GM18951 (cell line): ENCODE data around the gene MAN1B1.

Source experiments
- POLR2A ChIP-seq: IDR thresholded peaks from 4 replicates; pipeline ENCODE4 v1.6.1; 2011; ENCODE audit warnings: mild to moderate bottlenecking; ENCODE audit not compliant: insufficient read length, insufficient read depth; ENCODE audit errors: extremely low read depth
- in situ Hi-C: fragments of 300-500 bp; cut with MboI; formaldehyde crosslinking; loops from one replicate; pipeline ENCODE4 v1.12.0; 2022; ENCODE audit warnings: low sequenced_read_pairs, mixed read lengths, inconsistent platforms; ENCODE audit not compliant: unreplicated experiment

The MAN1B1 gene

DNA sequence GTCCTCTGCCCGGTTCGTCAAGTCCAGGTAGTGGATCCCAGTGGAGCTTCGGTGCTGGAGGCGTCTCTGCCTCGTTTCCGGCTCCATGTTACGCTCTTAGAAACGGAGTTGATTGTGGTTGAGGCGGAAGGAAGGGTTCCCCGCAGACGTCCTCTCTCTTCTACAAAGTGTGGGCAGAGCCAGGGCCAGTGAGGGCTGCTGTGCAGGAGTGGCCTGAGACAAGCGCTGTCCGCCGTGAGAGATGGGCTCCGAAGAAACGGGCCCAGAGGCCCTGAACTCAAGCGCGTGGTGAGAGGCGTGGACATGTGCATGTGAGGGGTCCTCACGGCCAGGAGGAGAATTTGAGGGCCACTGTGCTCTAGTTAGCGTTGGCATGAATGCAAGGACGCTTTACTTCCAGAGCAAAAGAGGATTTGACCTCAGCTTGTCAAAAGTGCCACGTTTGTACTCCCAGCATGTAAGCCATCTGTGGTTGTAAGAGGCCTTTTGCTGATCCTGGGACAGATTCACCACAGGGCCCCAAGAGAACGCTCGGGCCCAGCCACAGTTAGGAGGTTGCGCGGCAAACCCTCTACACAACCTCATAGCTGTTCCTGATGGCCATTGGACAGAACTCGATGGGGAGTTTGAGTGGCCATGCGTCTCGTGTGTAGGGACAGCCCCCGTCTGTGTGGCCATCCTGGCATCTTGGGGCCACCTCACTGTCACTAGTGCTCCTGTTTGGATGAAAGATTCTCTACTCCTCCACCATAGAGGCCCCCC, 10.2 kb downstream of the MAN1B1 start:
- in situ Hi-C loops, result no loop called here
- no peak for TF ChIP-seq POLR2A

DNA sequence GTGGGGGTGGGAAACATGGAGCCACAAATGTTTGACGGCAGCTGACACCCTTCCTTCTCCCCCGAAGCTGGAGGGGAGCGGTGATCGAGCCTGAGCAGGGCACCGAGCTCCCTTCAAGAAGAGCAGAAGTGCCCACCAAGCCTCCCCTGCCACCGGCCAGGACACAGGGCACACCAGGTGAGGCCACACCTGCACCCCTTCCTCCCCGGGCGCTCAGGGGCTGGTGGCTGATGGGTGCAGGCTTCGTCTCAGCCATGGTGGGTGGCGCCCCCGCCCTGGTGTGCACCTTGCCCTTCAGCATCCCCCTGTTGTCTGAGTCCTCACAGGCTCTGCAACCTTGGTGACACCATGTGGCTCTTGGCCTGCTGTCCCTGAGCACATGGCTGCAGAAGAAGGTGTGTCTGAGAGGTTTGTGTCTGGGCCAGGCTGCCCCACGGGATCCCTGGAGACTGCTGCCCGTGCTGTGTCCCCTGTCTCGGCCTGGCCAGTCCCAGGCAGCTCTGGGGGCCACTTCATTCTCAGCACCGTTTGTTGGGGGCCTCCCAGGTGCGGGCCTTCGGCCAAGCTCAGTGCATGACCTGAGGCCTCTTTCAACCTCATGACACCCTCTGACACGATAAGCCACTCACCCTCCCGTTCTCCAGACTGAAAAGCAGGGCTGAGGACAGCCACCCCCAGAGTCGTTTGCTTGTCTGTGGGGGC, 11.1 kb downstream of the MAN1B1 start:
- in situ Hi-C loops, result no loop called here
- TF ChIP-seq POLR2A, result no peak

DNA sequence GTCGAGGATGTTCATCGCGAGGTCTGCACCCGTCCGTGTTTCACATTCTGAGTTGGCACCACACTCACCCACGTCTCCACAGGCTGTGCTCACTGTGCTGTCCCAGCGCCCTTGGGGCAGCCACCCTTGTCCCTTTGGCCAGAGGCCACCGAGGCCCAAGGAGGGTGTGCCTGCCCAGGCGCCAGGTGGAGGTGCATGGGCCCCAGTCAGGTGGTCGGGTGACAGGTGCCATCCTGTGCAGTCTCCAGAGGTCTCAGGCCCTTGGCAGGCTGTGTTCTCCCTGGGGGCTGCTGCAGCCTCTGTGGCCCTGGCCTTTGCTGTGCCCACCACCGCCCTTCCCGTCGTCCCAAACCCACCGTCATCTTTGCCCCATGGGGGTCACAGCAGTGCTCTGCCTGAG, 12.4 kb downstream of the MAN1B1 start:
- in situ Hi-C loops, result no loop called here
- TF ChIP-seq POLR2A, result no peak

DNA sequence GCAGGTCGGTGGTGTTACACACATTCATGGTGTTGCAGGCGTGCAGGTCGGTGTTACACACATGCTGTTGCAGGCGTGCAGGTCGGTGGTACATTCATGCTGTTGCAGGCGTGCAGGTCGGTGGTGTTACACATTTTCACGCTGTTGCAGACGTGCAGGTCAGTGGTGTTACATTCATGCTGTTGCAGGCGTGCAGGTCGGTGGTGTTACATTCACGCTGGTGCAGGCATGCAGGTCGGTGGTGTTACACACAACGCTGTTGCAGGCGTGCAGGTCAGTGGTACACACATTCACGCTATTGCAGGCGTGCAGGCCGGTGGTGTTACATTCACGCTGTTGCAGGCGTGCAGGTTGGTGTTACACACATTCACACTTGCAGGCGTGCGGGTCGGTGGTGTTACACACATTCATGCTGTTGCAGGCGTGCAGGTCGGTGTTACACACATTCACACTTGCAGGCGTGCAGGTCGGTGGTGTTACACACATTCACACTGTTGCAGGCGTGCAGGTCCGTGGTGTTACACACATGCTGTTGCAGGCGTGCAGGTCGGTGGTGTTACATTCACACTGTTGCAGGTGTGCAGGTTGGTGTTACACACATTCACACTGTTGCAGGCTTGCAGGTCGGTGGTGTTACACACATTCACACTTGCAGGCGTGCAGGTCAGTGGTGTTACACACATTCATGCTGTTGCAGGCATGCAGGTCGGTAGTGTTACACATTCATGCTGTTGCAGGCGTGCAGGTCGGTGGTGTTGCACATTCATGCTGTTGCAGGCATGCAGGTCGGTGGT, 16.6 kb downstream of the MAN1B1 start:
- in situ Hi-C loops, result no loop called here

DNA sequence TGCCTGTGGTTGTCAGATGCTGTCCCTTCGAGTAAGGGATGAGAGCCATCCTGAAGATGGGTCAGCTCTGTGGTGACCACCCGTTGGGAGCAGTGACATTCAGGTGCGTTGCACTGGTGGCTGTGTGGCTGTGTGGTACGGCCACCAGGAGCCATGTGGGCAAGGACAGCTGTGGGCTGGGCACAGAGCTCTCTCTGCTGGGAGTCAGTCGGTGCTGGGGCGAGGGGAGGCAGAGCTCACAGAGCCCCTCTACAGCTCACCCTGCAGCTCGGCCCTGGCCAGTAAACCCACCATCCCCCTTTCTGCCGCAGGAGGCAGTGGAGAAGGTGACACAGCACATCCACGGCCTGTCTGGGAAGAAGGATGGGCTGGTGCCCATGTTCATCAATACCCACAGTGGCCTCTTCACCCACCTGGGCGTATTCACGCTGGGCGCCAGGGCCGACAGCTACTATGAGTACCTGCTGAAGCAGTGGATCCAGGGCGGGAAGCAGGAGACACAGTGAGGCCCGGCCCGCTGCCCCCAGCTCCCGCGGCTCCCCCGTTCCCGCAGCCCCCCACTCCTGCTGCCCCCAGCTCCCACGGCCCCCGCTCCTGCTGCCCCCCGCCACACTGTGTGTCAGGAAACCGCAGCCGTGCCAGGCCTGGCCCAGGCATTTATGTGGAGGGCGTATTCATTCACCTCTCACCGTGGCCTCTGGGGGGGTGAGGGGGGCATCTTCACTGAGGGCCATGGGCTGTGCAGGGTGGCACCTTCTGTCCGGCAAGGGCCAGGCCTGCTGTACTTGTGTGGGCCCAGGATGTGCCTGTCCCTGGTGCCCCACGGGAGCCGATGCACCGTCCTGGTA, 19.3 kb downstream of the MAN1B1 start:
- in situ Hi-C loops, result no loop called here
- TF ChIP-seq POLR2A, result no peak

More for the DNA sequence above, 16.6 kb downstream of the MAN1B1 start:
- no peak for TF ChIP-seq POLR2A

DNA sequence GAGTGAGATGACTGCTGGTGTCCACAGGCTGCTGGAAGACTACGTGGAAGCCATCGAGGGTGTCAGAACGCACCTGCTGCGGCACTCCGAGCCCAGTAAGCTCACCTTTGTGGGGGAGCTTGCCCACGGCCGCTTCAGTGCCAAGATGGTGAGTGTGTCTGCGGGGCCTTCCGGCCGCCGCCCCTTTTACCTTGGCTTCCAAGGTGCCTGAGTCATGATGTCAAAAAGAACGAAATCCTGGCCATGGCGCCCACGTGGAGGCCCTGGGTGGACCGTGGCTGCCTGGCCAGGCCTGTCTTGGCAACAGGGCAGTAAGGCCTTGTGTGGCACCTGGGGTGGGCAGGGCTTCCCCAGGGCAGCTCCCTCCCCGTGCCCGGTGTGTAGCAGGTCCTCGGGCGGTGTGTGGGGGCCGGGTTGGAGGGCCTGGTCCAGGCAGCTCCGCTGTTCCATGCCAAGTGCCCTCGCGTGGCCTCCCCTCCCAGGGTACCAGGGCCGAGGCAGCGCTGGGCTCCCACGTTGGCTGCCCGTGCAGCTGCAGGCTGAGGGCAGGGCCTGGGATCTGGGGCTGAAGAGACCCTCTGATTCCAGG, 20.0 kb downstream of the MAN1B1 start:
- TF ChIP-seq POLR2A, result no peak
- in situ Hi-C loops, result no loop called here

DNA sequence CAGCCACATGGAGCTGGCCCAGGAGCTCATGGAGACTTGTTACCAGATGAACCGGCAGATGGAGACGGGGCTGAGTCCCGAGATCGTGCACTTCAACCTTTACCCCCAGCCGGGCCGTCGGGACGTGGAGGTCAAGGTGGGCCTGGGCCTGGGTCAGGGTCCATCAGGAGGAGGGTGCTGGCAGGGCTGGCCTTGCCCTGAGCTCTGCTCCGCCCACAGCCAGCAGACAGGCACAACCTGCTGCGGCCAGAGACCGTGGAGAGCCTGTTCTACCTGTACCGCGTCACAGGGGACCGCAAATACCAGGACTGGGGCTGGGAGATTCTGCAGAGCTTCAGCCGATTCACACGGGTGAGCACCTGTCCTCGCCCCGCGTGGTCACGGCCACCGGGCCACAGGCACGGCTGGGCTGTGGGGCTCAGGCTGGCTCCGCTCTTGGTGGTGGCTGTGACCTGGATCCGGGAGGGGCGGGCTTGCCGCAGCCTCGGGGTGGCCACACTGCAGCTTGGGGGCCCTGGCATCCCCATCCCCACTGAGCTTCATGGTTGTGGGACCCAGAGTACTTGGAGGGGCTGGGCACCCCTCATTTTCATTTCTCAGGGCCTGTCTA, 20.6 kb downstream of the MAN1B1 start:
- peak; percentile 15 for TF ChIP-seq POLR2A
- in situ Hi-C loops, result no loop called here

DNA sequence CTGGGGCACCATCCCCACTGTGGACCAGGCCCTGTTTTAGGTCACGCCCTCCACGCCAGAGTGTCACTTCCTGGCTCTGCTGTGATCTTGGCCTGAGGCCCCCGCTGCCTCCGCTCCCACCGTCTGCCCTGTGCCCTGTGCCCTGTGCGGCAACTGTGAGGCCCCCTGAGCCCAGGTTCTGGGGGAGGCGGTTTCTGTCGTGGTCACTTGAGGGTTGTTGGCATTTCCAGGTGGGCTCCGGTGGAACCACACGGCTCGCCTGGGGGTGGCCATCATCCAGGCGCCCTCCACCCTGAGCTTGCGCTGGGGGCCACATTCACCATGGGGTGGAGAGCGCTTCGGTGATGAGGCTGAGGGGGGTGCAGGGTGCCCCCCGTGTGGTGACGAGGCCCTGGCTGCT, 21.2 kb downstream of the MAN1B1 start:
- TF ChIP-seq POLR2A, result no peak
- in situ Hi-C loops, result no loop called here

DNA sequence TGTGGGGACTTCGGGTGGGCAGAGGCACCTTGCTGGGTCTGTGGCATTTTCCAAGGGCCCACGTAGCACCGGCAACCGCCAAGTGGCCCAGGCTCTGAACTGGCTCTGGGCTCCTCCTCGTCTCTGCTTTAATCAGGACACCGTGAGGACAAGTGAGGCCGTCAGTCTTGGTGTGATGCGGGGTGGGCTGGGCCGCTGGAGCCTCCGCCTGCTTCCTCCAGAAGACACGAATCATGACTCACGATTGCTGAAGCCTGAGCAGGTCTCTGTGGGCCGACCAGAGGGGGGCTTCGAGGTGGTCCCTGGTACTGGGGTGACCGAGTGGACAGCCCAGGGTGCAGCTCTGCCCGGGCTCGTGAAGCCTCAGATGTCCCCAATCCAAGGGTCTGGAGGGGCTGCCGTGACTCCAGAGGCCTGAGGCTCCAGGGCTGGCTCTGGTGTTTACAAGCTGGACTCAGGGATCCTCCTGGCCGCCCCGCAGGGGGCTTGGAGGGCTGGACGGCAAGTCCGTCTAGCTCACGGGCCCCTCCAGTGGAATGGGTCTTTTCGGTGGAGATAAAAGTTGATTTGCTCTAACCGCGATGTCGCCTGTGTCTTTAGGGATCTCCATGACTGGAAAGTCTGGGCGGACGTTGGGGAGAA, 21.9 kb downstream of the MAN1B1 start:
- in situ Hi-C loops, result no loop called here
- no peak for TF ChIP-seq POLR2A

DNA sequence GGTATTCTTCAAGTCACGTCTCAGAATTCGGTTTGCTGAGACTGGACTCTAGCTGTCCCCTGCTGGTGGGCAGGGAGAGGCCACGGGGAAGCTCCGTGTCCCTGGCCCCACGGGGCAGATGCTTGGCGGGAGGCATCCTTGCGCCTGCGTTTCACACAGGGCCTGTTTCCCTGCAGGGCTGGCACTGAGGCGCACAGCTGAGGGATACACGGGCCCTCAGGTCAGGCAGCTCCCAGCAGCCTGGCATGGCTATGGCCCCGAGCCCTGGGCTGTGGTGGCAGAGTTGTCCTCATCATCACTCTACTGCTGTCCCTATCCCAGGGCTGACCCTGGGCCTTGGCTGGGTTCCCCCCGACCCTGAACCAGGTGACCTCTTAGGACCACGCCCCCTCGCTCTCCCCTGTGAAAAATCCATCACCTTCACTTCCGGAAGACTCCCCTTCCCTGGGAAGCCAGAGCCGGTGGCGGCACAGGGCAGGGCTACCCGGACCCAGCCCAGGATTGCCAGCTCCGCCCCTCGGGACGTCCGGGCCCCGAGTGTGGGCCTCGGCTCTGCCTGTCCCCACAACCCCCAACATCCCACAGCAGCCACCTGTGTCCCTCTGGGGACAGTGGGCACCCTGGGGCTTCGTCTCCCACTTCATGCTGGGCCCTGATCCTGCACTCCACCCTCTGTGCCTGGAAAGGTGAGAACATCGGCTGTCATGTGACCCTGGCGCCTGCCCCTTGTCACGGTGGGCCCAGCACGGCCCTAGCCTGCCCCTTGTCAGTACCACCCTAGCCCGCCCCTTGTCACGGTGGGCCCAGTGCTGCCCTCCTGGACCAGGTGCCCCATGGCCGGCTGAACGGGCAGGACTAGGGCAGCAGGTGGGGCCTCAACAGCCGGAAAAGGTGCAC, 22.7 kb downstream of the MAN1B1 start:
- in situ Hi-C loops, result no loop called here
- TF ChIP-seq POLR2A, result no peak

DNA sequence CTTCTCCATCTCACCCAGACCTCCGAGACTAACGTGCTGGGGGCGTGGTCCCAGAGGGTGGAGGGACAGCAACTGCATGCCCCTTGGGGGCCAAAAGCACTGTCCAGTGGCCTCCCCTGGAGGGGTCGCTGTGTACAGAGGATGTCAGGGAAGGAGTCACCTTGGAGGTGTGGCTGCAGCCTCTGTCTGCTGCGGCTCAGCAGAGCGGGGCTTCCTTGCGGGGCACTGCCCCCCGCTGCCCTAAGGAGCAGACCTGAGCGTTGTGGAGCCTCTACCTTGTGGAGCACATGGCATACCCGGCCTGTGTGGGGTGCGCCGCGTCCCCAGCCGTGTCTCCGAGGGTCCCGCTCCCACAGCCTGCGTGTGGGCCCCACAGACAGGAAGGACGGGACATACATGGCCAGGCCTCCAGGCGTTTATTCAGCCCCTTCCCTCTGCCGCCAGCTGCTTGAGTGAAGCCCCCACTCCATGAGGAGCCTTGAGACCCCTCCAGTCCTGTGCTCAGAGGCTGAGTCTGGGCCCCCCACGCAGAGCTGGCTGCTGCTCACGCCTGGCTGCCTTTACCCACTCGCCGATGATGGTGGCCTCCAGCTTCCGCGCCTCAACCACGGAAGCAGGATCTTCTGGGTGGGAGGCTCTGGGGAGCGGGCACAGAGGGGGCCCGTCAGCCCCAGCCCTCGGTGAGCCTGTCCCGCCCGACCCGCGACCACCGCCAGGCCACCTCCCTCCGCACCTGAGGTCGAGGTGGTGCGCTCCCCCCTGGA, 23.5 kb downstream of the MAN1B1 start:
- in situ Hi-C loops, result no loop called here
- no peak for TF ChIP-seq POLR2A
